ENCODE measurements around the gene RGS2. TPM values are rescaled to one million over a fixed set of nuclear protein-coding genes. Genes with fewer than 3 reads are reported as not detected.

Gene RGS2
- total RNA-seq, 1 donor = 5.8 TPM

GRCh38 chr1:192776206-192776605, 32.6 kb upstream of the RGS2 start:
- no peak for TF ChIP-seq CTCF (IDR thresholded peaks at IDR 0.05; ENCODE audit: extremely low read depth, low read depth, low read length)
- Histone ChIP-seq H3K27ac (ENCODE audit: low read depth, low read length) (no peak overlapping the region), H3K9me3 (ENCODE audit: low read depth, low read length) (no peaks in the 10 kb centered on the region)

GRCh38 chr1:192776998-192777397, 31.8 kb upstream of the RGS2 start:
- no peaks in the 10 kb centered on the region for H3K9me3 ChIP-seq (ENCODE audit: low read depth, low read length)
- H3K4me1 ChIP-seq (ENCODE audit: insufficient read depth, low read length) = no peaks in the 10 kb centered on the region
- H2AFZ ChIP-seq (ENCODE audit: low read length) = no peak overlapping the region
- H4K20me1 ChIP-seq (ENCODE audit: insufficient read depth, low read length) = no peaks in the 10 kb centered on the region
- DNase-seq (ENCODE audit: insufficient read length, low spot score, missing footprints) = no peak
- TF ChIP-seq CTCF (IDR thresholded peaks at IDR 0.05; ENCODE audit: extremely low read depth, low read depth, low read length) = no peak
- H3K4me3 ChIP-seq (ENCODE audit: insufficient read depth, low read length) = no peak overlapping the region
- H3K36me3 ChIP-seq (ENCODE audit: insufficient read depth, low read length) = no peaks in the 10 kb centered on the region
- no peak overlapping the region for H3K4me2 ChIP-seq (ENCODE audit: insufficient read depth, low read length)
- H3K79me2 ChIP-seq (ENCODE audit: insufficient read depth, low read length) = no peaks in the 10 kb centered on the region
- no peak overlapping the region for H3K27ac ChIP-seq (ENCODE audit: low read depth, low read length)
- no peaks in the 10 kb centered on the region for H3K27me3 ChIP-seq (ENCODE audit: insufficient read depth, low read length)

More at GRCh38 chr1:192776206-192776605, 32.6 kb upstream of the RGS2 start:
- no peaks in the 10 kb centered on the region for H3K4me1 ChIP-seq (ENCODE audit: insufficient read depth, low read length)
- DNase-seq (ENCODE audit: insufficient read length, low spot score, missing footprints) = no peak
- no peak overlapping the region for H3K4me3 ChIP-seq (ENCODE audit: insufficient read depth, low read length)
- H3K79me2 ChIP-seq (ENCODE audit: insufficient read depth, low read length) = no peaks in the 10 kb centered on the region
- no peaks in the 10 kb centered on the region for H4K20me1 ChIP-seq (ENCODE audit: insufficient read depth, low read length)
- H3K36me3 ChIP-seq (ENCODE audit: insufficient read depth, low read length) = no peaks in the 10 kb centered on the region
- H2AFZ ChIP-seq (ENCODE audit: low read length) = no peak overlapping the region
- no peaks in the 10 kb centered on the region for H3K27me3 ChIP-seq (ENCODE audit: insufficient read depth, low read length)
- no peak overlapping the region for H3K4me2 ChIP-seq (ENCODE audit: insufficient read depth, low read length)

- no peak for DNase-seq (ENCODE audit: insufficient read length, low spot score, missing footprints)
- Histone ChIP-seq H3K27me3 (ENCODE audit: insufficient read depth, low read length) (no peaks in the 10 kb centered on the region), H2AFZ (ENCODE audit: low read length) (no peak overlapping the region), H3K27ac (ENCODE audit: low read depth, low read length) (no peak overlapping the region), H3K79me2 (ENCODE audit: insufficient read depth, low read length) (no peaks in the 10 kb centered on the region), H3K4me3 (ENCODE audit: insufficient read depth, low read length) (no peak overlapping the region), H3K4me2 (ENCODE audit: insufficient read depth, low read length) (no peak overlapping the region), H4K20me1 (ENCODE audit: insufficient read depth, low read length) (no peaks in the 10 kb centered on the region), H3K4me1 (ENCODE audit: insufficient read depth, low read length) (peaks cover 3% of the 10 kb centered on the region), H3K36me3 (ENCODE audit: insufficient read depth, low read length) (no peaks in the 10 kb centered on the region), H3K9me3 (ENCODE audit: low read depth, low read length) (no peaks in the 10 kb centered on the region)
- TF ChIP-seq CTCF (IDR thresholded peaks at IDR 0.05; ENCODE audit: extremely low read depth, low read depth, low read length) = no peak
These were observed 25.0 kb upstream of the RGS2 start for GRCh38 chr1:192783791-192784190.

GRCh38 chr1:192784397-192784796, 24.4 kb upstream of the RGS2 start:
- TF ChIP-seq CTCF (IDR thresholded peaks at IDR 0.05; ENCODE audit: extremely low read depth, low read depth, low read length) = no peak
- Histone ChIP-seq H3K4me2 (ENCODE audit: insufficient read depth, low read length) (no peak overlapping the region), H4K20me1 (ENCODE audit: insufficient read depth, low read length) (no peaks in the 10 kb centered on the region), H3K27ac (ENCODE audit: low read depth, low read length) (no peak overlapping the region), H3K79me2 (ENCODE audit: insufficient read depth, low read length) (no peaks in the 10 kb centered on the region), H3K9me3 (ENCODE audit: low read depth, low read length) (no peaks in the 10 kb centered on the region), H3K27me3 (ENCODE audit: insufficient read depth, low read length) (no peaks in the 10 kb centered on the region), H2AFZ (ENCODE audit: low read length) (no peak overlapping the region), H3K36me3 (ENCODE audit: insufficient read depth, low read length) (no peaks in the 10 kb centered on the region), H3K4me1 (ENCODE audit: insufficient read depth, low read length) (peaks cover 3% of the 10 kb centered on the region), H3K4me3 (ENCODE audit: insufficient read depth, low read length) (no peak overlapping the region)
- no peak for DNase-seq (ENCODE audit: insufficient read length, low spot score, missing footprints)

Measured in osteoblast (primary cell).